SK-N-SH treated with all-trans-retinoic acid at 6 μM for 48 hours (cell line): ENCODE results near the gene SLITRK6.

Experiments used
- ATAC-seq: fragments of 200-7000 bp; cut with Tn5 transposase; 3 replicates; pipeline ENCODE4 v1.9.1; 2020; ENCODE audit warnings: mild to moderate bottlenecking, moderate library complexity
- ARNTL ChIP-seq: fragments of 450-650 bp; formaldehyde crosslinking; IDR thresholded peaks from 2 replicates; pipeline ENCODE4 v1.5.0; 2020; ENCODE audit warnings: low read depth, mild to moderate bottlenecking, moderate library complexity, borderline replicate concordance
- BACH2 ChIP-seq: fragments of 250-450 bp; sonication (Bioruptor Pico); IDR thresholded peaks from 2 replicates; pipeline ENCODE4 v1.9.0; 2021; ENCODE audit warnings: mild to moderate bottlenecking, borderline replicate concordance
- CSDC2 ChIP-seq: fragments of 250-450 bp; sonication (Bioruptor Pico); IDR thresholded peaks from 2 replicates; pipeline ENCODE4 v1.5.0; 2020; ENCODE audit warnings: mild to moderate bottlenecking, moderate library complexity
- ESRRG ChIP-seq: fragments of 250-450 bp; sonication (Bioruptor Pico); IDR thresholded peaks from 2 replicates; pipeline ENCODE4 v1.6.1; 2021; ENCODE audit warnings: mild to moderate bottlenecking
- GLIS3 ChIP-seq: fragments of 250-450 bp; sonication (Bioruptor Pico); IDR thresholded peaks from 2 replicates; pipeline ENCODE4 v1.5.0; 2020; ENCODE audit warnings: mild to moderate bottlenecking, moderate library complexity
- OSR1 ChIP-seq: fragments of 250-450 bp; sonication (Bioruptor Pico); IDR thresholded peaks from 2 replicates; pipeline ENCODE4 v1.8.0; 2022; ENCODE audit warnings: moderate library complexity, mild to moderate bottlenecking, inconsistent platforms
- PATZ1 ChIP-seq: fragments of 250-450 bp; sonication (Bioruptor Pico); IDR thresholded peaks from 2 replicates; pipeline ENCODE4 v1.8.0; 2020; ENCODE audit warnings: mild to moderate bottlenecking, moderate library complexity, borderline replicate concordance
- PPARA ChIP-seq: fragments of 250-450 bp; sonication (Bioruptor Pico); IDR thresholded peaks from 2 replicates; pipeline ENCODE4 v1.5.0; 2020; ENCODE audit warnings: mild to moderate bottlenecking, borderline replicate concordance
- RARB ChIP-seq: fragments of 250-450 bp; sonication (Bioruptor Pico); IDR thresholded peaks from 2 replicates; pipeline ENCODE4 v1.8.0; 2021; ENCODE audit warnings: mild to moderate bottlenecking, moderate library complexity
- SNAI2 ChIP-seq: fragments of 250-450 bp; sonication (Bioruptor Pico); IDR thresholded peaks from 2 replicates; pipeline ENCODE4 v1.5.0; 2020; ENCODE audit warnings: mild to moderate bottlenecking, moderate library complexity
- TCF4 ChIP-seq: fragments of 250-450 bp; sonication (Bioruptor Pico); IDR thresholded peaks from 2 replicates; pipeline ENCODE4 v1.8.0; 2021; ENCODE audit warnings: mild to moderate bottlenecking, moderate library complexity, borderline replicate concordance
- TOX ChIP-seq: fragments of 250-450 bp; sonication (Bioruptor Pico); IDR thresholded peaks from 2 replicates; pipeline ENCODE4 v1.8.0; 2021; ENCODE audit warnings: mild to moderate bottlenecking, moderate library complexity, borderline replicate concordance
- TSHZ2 ChIP-seq: fragments of 250-450 bp; sonication (Bioruptor Pico); IDR thresholded peaks from 2 replicates; pipeline ENCODE4 v1.5.0; 2020; ENCODE audit warnings: mild to moderate bottlenecking, moderate library complexity
- ZC3H10 ChIP-seq: fragments of 250-450 bp; sonication (Bioruptor Pico); IDR thresholded peaks from 2 replicates; pipeline ENCODE4 v1.5.1; 2021; ENCODE audit warnings: mild to moderate bottlenecking, moderate library complexity
- ZFP3 ChIP-seq: fragments of 250-450 bp; sonication (Bioruptor Pico); IDR thresholded peaks from 2 replicates; pipeline ENCODE4 v1.5.0; 2020; ENCODE audit warnings: mild to moderate bottlenecking, moderate library complexity
- ZFP30 ChIP-seq: fragments of 450-650 bp; formaldehyde crosslinking; IDR thresholded peaks from 2 replicates; pipeline ENCODE4 v1.5.0; 2022; ENCODE audit warnings: mild to moderate bottlenecking, moderate library complexity
- ZNF565 ChIP-seq: fragments of 450-650 bp; formaldehyde crosslinking; conservative IDR thresholded peaks from 2 replicates; pipeline ENCODE4 v1.5.0; 2020; ENCODE audit warnings: low read depth, mild to moderate bottlenecking, moderate library complexity
- ZNF70 ChIP-seq: fragments of 450-650 bp; formaldehyde crosslinking; IDR thresholded peaks from 2 replicates; pipeline ENCODE4 v1.5.0; 2020; ENCODE audit warnings: mild to moderate bottlenecking, moderate library complexity
- ZNF8 ChIP-seq: fragments of 450-650 bp; formaldehyde crosslinking; IDR thresholded peaks from 2 replicates; pipeline ENCODE4 v1.5.0; 2020; ENCODE audit warnings: mild to moderate bottlenecking, moderate library complexity
- TF ChIP-seq, protein P1 (sequence below): fragments of 250-450 bp; sonication (Bioruptor Pico); IDR thresholded peaks from 2 replicates; pipeline ENCODE4 v1.5.1; 2020; ENCODE audit warnings: low read depth, mild to moderate bottlenecking, moderate library complexity
- TF ChIP-seq, protein P2 (sequence below): fragments of 250-450 bp; sonication (Bioruptor Pico); IDR thresholded peaks from 2 replicates; pipeline ENCODE4 v1.8.0; 2021; ENCODE audit warnings: low read depth, mild to moderate bottlenecking, moderate library complexity, borderline replicate concordance

Gene SLITRK6, protein sequence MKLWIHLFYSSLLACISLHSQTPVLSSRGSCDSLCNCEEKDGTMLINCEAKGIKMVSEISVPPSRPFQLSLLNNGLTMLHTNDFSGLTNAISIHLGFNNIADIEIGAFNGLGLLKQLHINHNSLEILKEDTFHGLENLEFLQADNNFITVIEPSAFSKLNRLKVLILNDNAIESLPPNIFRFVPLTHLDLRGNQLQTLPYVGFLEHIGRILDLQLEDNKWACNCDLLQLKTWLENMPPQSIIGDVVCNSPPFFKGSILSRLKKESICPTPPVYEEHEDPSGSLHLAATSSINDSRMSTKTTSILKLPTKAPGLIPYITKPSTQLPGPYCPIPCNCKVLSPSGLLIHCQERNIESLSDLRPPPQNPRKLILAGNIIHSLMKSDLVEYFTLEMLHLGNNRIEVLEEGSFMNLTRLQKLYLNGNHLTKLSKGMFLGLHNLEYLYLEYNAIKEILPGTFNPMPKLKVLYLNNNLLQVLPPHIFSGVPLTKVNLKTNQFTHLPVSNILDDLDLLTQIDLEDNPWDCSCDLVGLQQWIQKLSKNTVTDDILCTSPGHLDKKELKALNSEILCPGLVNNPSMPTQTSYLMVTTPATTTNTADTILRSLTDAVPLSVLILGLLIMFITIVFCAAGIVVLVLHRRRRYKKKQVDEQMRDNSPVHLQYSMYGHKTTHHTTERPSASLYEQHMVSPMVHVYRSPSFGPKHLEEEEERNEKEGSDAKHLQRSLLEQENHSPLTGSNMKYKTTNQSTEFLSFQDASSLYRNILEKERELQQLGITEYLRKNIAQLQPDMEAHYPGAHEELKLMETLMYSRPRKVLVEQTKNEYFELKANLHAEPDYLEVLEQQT

GRCh38 chr13:85799097-85799582 lies at the start of gene SLITRK6:
Gene SLITRK6, minus strand, starts transcription at chr13:85799419. Its CDS starts 2,911 bp downstream, at chr13:85796508.
- ATAC-seq, result peak; percentile 100
- TF ChIP-seq ESRRG (CRISPR knock-in tag) (no peak), TOX (CRISPR knock-in tag) (no peak), ZC3H10 (no peak), OSR1 (CRISPR knock-in tag) (no peak)
- TF ChIP-seq, protein P1, sequence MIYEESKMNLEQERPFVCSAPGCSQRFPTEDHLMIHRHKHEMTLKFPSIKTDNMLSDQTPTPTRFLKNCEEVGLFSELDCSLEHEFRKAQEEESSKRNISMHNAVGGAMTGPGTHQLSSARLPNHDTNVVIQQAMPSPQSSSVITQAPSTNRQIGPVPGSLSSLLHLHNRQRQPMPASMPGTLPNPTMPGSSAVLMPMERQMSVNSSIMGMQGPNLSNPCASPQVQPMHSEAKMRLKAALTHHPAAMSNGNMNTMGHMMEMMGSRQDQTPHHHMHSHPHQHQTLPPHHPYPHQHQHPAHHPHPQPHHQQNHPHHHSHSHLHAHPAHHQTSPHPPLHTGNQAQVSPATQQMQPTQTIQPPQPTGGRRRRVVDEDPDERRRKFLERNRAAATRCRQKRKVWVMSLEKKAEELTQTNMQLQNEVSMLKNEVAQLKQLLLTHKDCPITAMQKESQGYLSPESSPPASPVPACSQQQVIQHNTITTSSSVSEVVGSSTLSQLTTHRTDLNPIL, result no peak

DNA sequence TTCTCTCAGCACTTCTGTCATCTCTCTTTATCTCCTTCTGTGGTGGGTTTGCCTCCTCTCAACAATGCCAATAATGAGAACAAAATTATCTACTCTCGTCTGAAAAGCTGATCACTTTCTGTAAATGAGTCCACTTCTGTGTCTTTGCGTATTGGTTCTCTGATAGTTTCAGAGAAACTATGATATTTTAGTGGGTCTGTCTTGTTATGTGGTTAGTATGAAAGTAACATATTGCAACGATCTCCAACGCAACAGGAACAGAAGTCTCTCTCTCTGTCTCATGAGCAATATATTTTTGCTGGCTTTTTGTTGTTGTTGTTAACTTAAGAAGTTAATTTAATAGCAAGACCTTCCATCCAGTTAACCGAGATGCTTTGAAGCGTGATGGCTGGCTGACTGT lies 47.8 kb upstream of the SLITRK6 start:
- TF ChIP-seq ZFP30 (no peak), CSDC2 (CRISPR knock-in tag) (no peak), SNAI2 (CRISPR knock-in tag) (no peak), OSR1 (CRISPR knock-in tag) (no peak), GLIS3 (CRISPR knock-in tag) (no peak), ARNTL (no peak), ZFP3 (CRISPR knock-in tag) (no peak), TSHZ2 (no peak), ZNF565 (CRISPR knock-in tag) (no peak), PPARA (CRISPR knock-in tag) (no peak), ZC3H10 (no peak), BACH2 (CRISPR knock-in tag) (no peak), ZNF8 (CRISPR knock-in tag) (no peak), RARB (CRISPR knock-in tag) (no peak)
- TF ChIP-seq, protein P2, sequence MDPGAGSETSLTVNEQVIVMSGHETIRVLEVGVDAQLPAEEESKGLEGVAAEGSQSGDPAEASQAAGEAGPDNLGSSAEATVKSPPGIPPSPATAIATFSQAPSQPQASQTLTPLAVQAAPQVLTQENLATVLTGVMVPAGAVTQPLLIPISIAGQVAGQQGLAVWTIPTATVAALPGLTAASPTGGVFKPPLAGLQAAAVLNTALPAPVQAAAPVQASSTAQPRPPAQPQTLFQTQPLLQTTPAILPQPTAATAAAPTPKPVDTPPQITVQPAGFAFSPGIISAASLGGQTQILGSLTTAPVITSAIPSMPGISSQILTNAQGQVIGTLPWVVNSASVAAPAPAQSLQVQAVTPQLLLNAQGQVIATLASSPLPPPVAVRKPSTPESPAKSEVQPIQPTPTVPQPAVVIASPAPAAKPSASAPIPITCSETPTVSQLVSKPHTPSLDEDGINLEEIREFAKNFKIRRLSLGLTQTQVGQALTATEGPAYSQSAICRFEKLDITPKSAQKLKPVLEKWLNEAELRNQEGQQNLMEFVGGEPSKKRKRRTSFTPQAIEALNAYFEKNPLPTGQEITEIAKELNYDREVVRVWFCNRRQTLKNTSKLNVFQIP (CRISPR knock-in tag), result no peak
- TF ChIP-seq, protein P1, result no peak
- ATAC-seq, result no peak

- ATAC-seq, result no peak
- TF ChIP-seq ESRRG (CRISPR knock-in tag), result no peak
- no peak for TF ChIP-seq ARNTL
- no peak for TF ChIP-seq ZC3H10
- TF ChIP-seq, protein P1, result no peak
- no peak for TF ChIP-seq ZNF70 (CRISPR knock-in tag)
- no peak for TF ChIP-seq CSDC2 (CRISPR knock-in tag)
- TF ChIP-seq PATZ1 (CRISPR knock-in tag), result no peak
- TF ChIP-seq ZNF8 (CRISPR knock-in tag), result no peak
- no peak for TF ChIP-seq TSHZ2
- TF ChIP-seq PPARA (CRISPR knock-in tag), result no peak
- TF ChIP-seq RARB (CRISPR knock-in tag), result no peak
- TF ChIP-seq GLIS3 (CRISPR knock-in tag), result no peak
- no peak for TF ChIP-seq ZFP3 (CRISPR knock-in tag)
- no peak for TF ChIP-seq TCF4 (CRISPR knock-in tag)
- no peak for TF ChIP-seq ZNF565 (CRISPR knock-in tag)
- TF ChIP-seq BACH2 (CRISPR knock-in tag), result no peak
These were observed 42.2 kb upstream of the SLITRK6 start for GRCh38 chr13:85841427-85841826.
